BLaER1 treated with 17β-estradiol and CSF1 and Interleukin-3, amounts not matched to agents 10 nM and 100 nM (cell line): ENCODE data around the gene CLCN7.

ENCODE experiments used
- H3K27ac ChIP-seq, 11 experiments: shearing (Covaris generic); formaldehyde crosslinking; 2 replicates each; pipeline ENCODE4 v1.8.1; 2022
- H3K27me3 ChIP-seq, 11 experiments: shearing (Covaris generic); formaldehyde crosslinking; 2 replicates each; pipeline ENCODE4 v1.8.1; 2022
- H3K36me3 ChIP-seq, 11 experiments: shearing (Covaris generic); formaldehyde crosslinking; 2 replicates each; pipeline ENCODE4 v1.8.1; 2022
- H3K4me1 ChIP-seq, 10 experiments: shearing (Covaris generic); formaldehyde crosslinking; 2 replicates each; pipeline ENCODE4 v1.8.1; 2022
- H3K4me2 ChIP-seq, 11 experiments: shearing (Covaris generic); formaldehyde crosslinking; 2 replicates each; pipeline ENCODE4 v1.8.1; 2022
- H3K4me3 ChIP-seq, 10 experiments: shearing (Covaris generic); formaldehyde crosslinking; 2 replicates each; pipeline ENCODE4 v1.8.1; 2022
- H3K9ac ChIP-seq, 11 experiments: shearing (Covaris generic); formaldehyde crosslinking; 2 replicates each; pipeline ENCODE4 v1.8.1; 2022
- H3K9me3 ChIP-seq, 11 experiments: shearing (Covaris generic); formaldehyde crosslinking; replicated peaks in 1 of 11; 2 replicates each; pipeline ENCODE4 v1.8.1; 2022
- H4K20me1 ChIP-seq, 11 experiments: shearing (Covaris generic); formaldehyde crosslinking; 2 replicates each; pipeline ENCODE4 v1.8.1; 2022
- Cebpa-rat ChIP-seq, 11 experiments: shearing (Covaris generic); IDR thresholded peaks; 2 replicates each; pipeline ENCODE4 v1.8.1; 2022

CLCN7 gene

DNA sequence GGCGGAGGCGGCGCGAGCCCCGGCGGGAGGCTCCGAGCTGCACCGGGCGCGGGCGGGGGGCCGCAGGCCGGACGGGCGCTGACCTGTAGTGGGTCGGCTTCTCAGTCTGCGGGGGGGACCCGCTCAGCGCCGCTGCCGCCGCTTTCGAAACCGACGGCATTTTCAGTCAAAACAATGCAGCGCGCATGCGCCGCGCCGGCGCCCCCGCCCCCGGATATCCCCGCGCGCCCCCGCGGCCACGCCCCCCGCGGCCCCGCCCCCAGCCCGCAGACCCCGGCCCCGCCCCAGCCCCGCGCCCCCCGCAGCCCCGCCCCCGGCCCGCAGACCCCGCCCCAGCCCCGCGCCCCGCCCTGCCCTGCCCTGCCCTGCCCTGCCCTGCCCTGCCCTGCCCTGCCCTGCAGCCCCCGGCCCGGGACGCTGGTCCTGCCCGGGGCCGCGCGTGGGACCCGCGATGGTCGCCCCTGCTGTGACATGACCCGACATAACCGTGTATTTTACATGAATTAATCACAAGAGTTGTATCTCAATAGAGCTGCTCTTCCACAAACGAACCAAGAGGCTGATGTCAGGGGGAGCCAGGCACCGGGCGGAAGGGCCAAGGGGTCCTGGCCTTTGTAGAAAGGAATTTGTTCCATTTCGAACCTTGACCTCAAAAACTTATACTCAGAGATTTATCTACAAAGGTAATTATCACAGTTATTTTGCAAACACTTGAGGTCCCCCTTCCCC lies 60.1 kb downstream of the CLCN7 start, which contains the start of gene UNKL:
UNKL (minus strand) TSS at position 173 of the 729 bp plus-strand sequence; CDS start at position 160, 13 bp downstream.
- no peak for TF ChIP-seq Cebpa-rat (IDR thresholded peaks at IDR 0.05)
- no peaks in the 10 kb centered on the region for H3K27me3 ChIP-seq
- H3K4me2 ChIP-seq = peak within 1 kb of the TSS; percentile 74 to 98 (median 90)
- H3K4me3 ChIP-seq = peak within 1 kb of the TSS; percentile 85 to 100 (median 98)
- H4K20me1 ChIP-seq = peaks cover 6 to 70% (median 41%) of the 10 kb centered on the region in 11 experiments; a peak in 15 of 22 replicates
- H3K36me3 ChIP-seq = peaks cover 11 to 33% (median 19%) of the 10 kb centered on the region in 11 experiments; a peak in 16 of 22 replicates
- H3K4me1 ChIP-seq = peaks cover 50 to 73% (median 66%) of the 10 kb centered on the region in 10 experiments
- no peaks in the 10 kb centered on the region for H3K9me3 ChIP-seq
- H3K27ac ChIP-seq = peak within 1 kb of the TSS; percentile 92 to 98 (median 96)
- peak within 1 kb of the TSS; percentile 94 to 99 (median 98) for H3K9ac ChIP-seq

GRCh38 chr16:1413684-1414531 lies 60.9 kb downstream of the CLCN7 start:
- Histone ChIP-seq H3K9me3 (no peaks in the 10 kb centered on the region), H3K4me2 (peak overlapping the region; percentile 74 to 98 (median 90)), H3K9ac (peak overlapping the region; percentile 94 to 99 (median 98)), H3K4me3 (peak overlapping the region; percentile 85 to 100 (median 98)), H3K36me3 (peaks cover 12 to 36% (median 19%) of the 10 kb centered on the region in 11 experiments; a peak in 16 of 22 replicates), H3K27me3 (no peaks in the 10 kb centered on the region), H3K4me1 (peaks cover 46 to 72% (median 63%) of the 10 kb centered on the region in 10 experiments), H3K27ac (peak overlapping the region; percentile 92 to 98 (median 96)), H4K20me1 (peaks cover 13 to 72% (median 46%) of the 10 kb centered on the region in 11 experiments; a peak in 16 of 22 replicates)
- no peak for TF ChIP-seq Cebpa-rat (IDR thresholded peaks at IDR 0.05)

DNA sequence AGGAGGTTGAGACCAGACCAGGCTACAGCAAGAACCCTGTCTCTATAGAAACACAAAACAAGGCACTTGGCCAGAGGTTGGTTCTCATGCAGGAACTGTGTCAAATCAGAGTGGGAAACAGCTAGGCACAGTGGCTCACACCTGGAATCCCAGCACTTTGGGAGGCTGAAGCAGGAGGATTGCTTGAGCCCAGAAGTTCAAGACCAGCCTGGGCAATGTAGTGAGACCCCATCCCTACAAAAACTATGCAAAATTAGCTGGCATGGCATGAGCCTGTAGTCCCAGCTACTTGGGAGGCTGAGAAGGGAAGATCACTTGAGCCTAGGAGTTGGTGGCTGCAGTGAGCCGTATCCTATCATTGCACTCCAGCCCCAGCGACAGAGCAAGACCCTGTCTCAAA lies 62.0 kb downstream of the CLCN7 start:
- Histone ChIP-seq H3K4me2 (peak overlapping the region; percentile 74 to 98 (median 90); a peak in 21 of 22 replicates), H3K27ac (no peak overlapping the region), H3K9ac (peak overlapping the region in 5 of 11 experiments; percentile 4 to 96 (median 46); a peak in 2 of 22 replicates), H3K4me3 (peak overlapping the region in 1 of 10 experiments; percentile 7; a peak in 1 of 20 replicates), H3K4me1 (peaks cover 42 to 70% (median 60%) of the 10 kb centered on the region in 10 experiments), H3K36me3 (peaks cover 4 to 25% (median 13%) of the 10 kb centered on the region in 11 experiments; a peak in 15 of 22 replicates), H3K9me3 (no peaks in the 10 kb centered on the region), H3K27me3 (no peaks in the 10 kb centered on the region), H4K20me1 (peaks cover 21 to 70% (median 47%) of the 10 kb centered on the region in 11 experiments; a peak in 19 of 22 replicates)
- TF ChIP-seq Cebpa-rat (IDR thresholded peaks at IDR 0.05) = no peak

GRCh38 chr16:1408171-1408837 lies 66.5 kb downstream of the CLCN7 start:
- H3K4me1 ChIP-seq = peaks cover 33 to 65% (median 51%) of the 10 kb centered on the region in 10 experiments
- H3K36me3 ChIP-seq = peaks cover 20 to 55% (median 41%) of the 10 kb centered on the region in 11 experiments
- no peaks in the 10 kb centered on the region for H3K9me3 ChIP-seq
- H3K27ac ChIP-seq = peak overlapping the region in 9 of 11 experiments; percentile 26 to 65 (median 53); a peak in 18 of 22 replicates
- peak overlapping the region; percentile 47 to 79 (median 67) for H3K4me3 ChIP-seq
- H3K9ac ChIP-seq = peak overlapping the region; percentile 57 to 83 (median 71); a peak in 21 of 22 replicates
- H3K27me3 ChIP-seq = no peaks in the 10 kb centered on the region
- H3K4me2 ChIP-seq = peak overlapping the region; percentile 74 to 100 (median 97)
- no peak for TF ChIP-seq Cebpa-rat (IDR thresholded peaks at IDR 0.05)
- H4K20me1 ChIP-seq = peaks cover 62 to 95% (median 86%) of the 10 kb centered on the region in 11 experiments; a peak in 20 of 22 replicates

- Histone ChIP-seq H4K20me1 (peaks cover 68 to 95% (median 88%) of the 10 kb centered on the region in 11 experiments; a peak in 20 of 22 replicates), H3K4me3 (peak overlapping the region; percentile 47 to 79 (median 67)), H3K27ac (peak overlapping the region in 9 of 11 experiments; percentile 26 to 65 (median 53); a peak in 17 of 22 replicates), H3K4me2 (peak overlapping the region; percentile 74 to 100 (median 97)), H3K4me1 (peaks cover 27 to 60% (median 45%) of the 10 kb centered on the region in 10 experiments), H3K9me3 (no peaks in the 10 kb centered on the region), H3K9ac (peak overlapping the region; percentile 49 to 83 (median 71); a peak in 20 of 22 replicates), H3K36me3 (peaks cover 25 to 61% (median 46%) of the 10 kb centered on the region in 11 experiments), H3K27me3 (no peaks in the 10 kb centered on the region)
- TF ChIP-seq Cebpa-rat (IDR thresholded peaks at IDR 0.05) = no peak
Observed at GRCh38 chr16:1407753-1408152, 67.1 kb downstream of the CLCN7 start.

- H3K4me3 ChIP-seq = no peak overlapping the region
- H3K4me2 ChIP-seq = no peak overlapping the region
- H3K27ac ChIP-seq = no peak overlapping the region
- 0 out of 22 replicates have a peak overlapping the region, but pooled peaks of 1 of the 11 experiments have one; percentile 1 for H3K9ac ChIP-seq
- peaks cover 58 to 82% (median 70%) of the 10 kb centered on the region in 11 experiments for H3K36me3 ChIP-seq
- no peaks in the 10 kb centered on the region for H3K27me3 ChIP-seq
- no peak for TF ChIP-seq Cebpa-rat (IDR thresholded peaks at IDR 0.05)
- peaks cover 10 to 34% (median 26%) of the 10 kb centered on the region in 10 experiments for H3K4me1 ChIP-seq
- H4K20me1 ChIP-seq = peaks cover 55 to 85% (median 71%) of the 10 kb centered on the region in 11 experiments; a peak in 19 of 22 replicates
- H3K9me3 ChIP-seq = no peaks in the 10 kb centered on the region
Observed at GRCh38 chr16:1403733-1404132, 71.1 kb downstream of the CLCN7 start.

DNA sequence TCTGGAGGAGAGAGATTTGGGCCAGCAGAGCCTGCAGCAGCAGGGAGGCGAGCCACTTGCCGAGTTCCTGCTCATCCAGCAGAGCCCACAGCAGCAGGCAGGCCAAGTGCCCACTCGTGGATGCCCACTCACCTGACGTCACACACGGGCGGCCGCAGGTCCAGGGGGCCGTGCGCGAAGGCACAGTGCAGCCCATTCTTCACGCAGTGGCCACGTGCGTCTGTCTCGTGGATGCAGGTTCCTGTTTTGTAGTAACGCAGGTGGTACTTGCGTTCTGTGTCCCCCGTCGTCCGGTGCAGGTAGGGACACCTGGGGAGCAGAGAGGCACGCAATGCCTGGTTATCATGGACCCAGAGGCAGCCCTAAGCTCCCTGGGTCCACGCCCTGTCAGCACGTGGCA lies 71.8 kb downstream of the CLCN7 start:
- H3K36me3 ChIP-seq = peaks cover 65 to 89% (median 77%) of the 10 kb centered on the region in 11 experiments
- no peaks in the 10 kb centered on the region for H3K27me3 ChIP-seq
- peaks cover 7 to 35% (median 25%) of the 10 kb centered on the region in 10 experiments for H3K4me1 ChIP-seq
- H3K4me2 ChIP-seq = no peak overlapping the region
- peaks cover 51 to 87% (median 69%) of the 10 kb centered on the region in 11 experiments; a peak in 19 of 22 replicates for H4K20me1 ChIP-seq
- H3K9me3 ChIP-seq = no peaks in the 10 kb centered on the region
- H3K27ac ChIP-seq = no peak overlapping the region
- no peak overlapping the region for H3K4me3 ChIP-seq
- no peak for TF ChIP-seq Cebpa-rat (IDR thresholded peaks at IDR 0.05)
- no peak overlapping the region for H3K9ac ChIP-seq

GRCh38 chr16:1401758-1402154 lies 73.1 kb downstream of the CLCN7 start:
- H3K36me3 ChIP-seq = peaks cover 66 to 88% (median 78%) of the 10 kb centered on the region in 11 experiments
- H3K9me3 ChIP-seq = no peaks in the 10 kb centered on the region
- H3K27ac ChIP-seq = no peak overlapping the region
- H3K4me2 ChIP-seq = no peak overlapping the region
- no peak overlapping the region for H3K4me3 ChIP-seq
- peaks cover 0 to 24% (median 17%) of the 10 kb centered on the region in 10 experiments; a peak in 13 of 20 replicates for H3K4me1 ChIP-seq
- peak in 2 of 11 experiments; percentile 25 to 40; a peak in 2 of 22 replicates for TF ChIP-seq Cebpa-rat (IDR thresholded peaks at IDR 0.05)
- H3K27me3 ChIP-seq = no peaks in the 10 kb centered on the region
- no peak overlapping the region; a peak in 1 of 22 replicates for H3K9ac ChIP-seq
- H4K20me1 ChIP-seq = peaks cover 38 to 74% (median 56%) of the 10 kb centered on the region in 11 experiments; a peak in 19 of 22 replicates
